GM20000 (cell line): ENCODE results near the gene BRMS1.
A peak's percentile ranks its signal among the peaks of the same experiment; 100 is the strongest.
"Not testable (repeated sequence)": the region's sequence is repeated elsewhere in the genome, so short reads cannot be mapped to it uniquely, and the experiment has no call there.

Experiments used
- DNase-seq: peaks from one replicate; pipeline ENCODE4 v3.0.0; 2012; ENCODE audit warnings: low spot score
- CTCF ChIP-seq: IDR thresholded peaks from 2 replicates; pipeline ENCODE4 v1.5.1; 2012; ENCODE audit warnings: mild to moderate bottlenecking, control low read depth; ENCODE audit errors: extremely low read depth, missing control alignments

The BRMS1 gene, protein sequence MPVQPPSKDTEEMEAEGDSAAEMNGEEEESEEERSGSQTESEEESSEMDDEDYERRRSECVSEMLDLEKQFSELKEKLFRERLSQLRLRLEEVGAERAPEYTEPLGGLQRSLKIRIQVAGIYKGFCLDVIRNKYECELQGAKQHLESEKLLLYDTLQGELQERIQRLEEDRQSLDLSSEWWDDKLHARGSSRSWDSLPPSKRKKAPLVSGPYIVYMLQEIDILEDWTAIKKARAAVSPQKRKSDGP

GRCh38 chr11:66344550-66345315 lies at the start of gene BRMS1:
BRMS1 (minus strand) TSS chr11:66345104; CDS start chr11:66342234, 2,870 bp downstream.
- peak; percentile 96 for DNase-seq
- no peak for TF ChIP-seq CTCF

- no peak for TF ChIP-seq CTCF
- DNase-seq: no peak
Observed at GRCh38 chr11:66393954-66394353, 49.0 kb upstream of the BRMS1 start.

DNA sequence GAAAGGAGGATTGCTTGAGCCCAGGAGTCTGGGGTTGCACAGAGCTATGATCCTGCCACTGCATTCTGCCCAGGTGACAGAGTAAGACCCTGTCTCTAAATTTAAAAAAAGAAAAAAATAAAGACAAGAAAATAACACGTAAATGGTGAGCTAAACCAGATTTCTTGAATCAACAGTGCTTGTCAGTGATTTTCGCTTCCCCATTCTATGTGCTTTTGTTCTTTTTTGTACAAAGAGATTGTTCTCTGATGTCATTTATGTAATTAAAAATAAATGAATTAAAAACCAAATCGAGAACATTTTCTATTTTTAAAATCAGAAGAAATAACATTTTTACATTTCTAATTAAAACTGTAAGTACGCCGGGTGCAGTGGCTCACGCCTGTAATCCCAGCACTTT lies 46.4 kb upstream of the BRMS1 start:
- TF ChIP-seq CTCF: no peak

DNA sequence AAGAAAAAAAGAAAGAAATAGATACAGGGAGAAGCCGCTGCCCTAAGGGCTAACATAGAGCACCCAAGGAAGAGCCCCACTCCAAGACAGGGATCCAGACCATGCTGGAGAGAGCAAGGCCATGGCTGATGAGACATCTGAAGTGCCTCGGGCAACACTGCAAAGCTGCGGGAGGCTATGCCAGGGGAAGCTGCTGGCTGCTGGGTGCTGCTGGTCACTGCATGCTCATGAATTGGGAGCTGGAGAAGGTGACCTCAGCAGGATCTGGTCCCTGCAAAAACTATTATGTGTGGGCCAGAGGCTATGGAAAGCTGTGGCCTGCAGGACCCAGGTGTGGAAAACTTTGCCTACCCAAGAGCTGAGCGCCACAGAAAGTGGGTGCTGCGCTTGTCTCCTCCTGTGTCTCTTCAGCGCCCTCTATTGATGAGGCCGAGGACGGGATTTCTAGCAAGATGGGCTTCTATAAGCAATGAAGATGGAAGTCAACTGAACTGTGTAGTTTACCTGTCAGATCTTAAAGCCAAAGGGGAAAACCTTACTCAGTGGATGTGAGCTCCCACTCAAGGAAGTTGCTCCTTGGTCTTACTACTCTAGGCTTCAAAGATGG lies 44.0 kb upstream of the BRMS1 start:
- DNase-seq: peak; percentile 73
- peak; percentile 69 for TF ChIP-seq CTCF

More for the DNA sequence above, 46.4 kb upstream of the BRMS1 start:
- DNase-seq: peak; percentile 14

- peak; percentile 72 for DNase-seq
- TF ChIP-seq CTCF: peak; percentile 94
Observed at GRCh38 chr11:66386171-66387069, 41.5 kb upstream of the BRMS1 start.

GRCh38 chr11:66384316-66384715 lies 39.4 kb upstream of the BRMS1 start:
- not testable (repeated sequence) for DNase-seq

DNA sequence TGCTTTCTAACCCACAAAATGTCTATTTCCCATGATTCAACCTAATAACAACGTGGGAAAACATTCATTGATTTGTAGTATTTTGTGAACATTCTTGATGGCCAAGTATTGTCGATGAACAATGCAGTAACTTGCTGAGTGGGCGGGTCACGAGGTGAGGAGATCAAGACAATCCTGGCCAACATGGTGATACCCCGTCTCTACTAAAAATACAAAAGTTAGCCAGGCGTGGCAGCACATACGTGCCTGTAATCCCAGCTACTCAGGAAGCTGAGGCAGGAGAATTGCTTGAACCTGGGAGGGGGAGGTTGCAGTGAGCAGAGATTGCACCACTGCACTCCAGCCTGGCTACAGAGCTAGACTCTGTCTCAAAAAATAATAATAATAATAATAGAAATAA lies 35.4 kb upstream of the BRMS1 start:
- not testable (repeated sequence) for DNase-seq

- not testable (repeated sequence) for DNase-seq
Observed at GRCh38 chr11:66373690-66374287, 28.9 kb upstream of the BRMS1 start.
